CD8-positive, alpha-beta memory T cell (primary cell): ENCODE measurements around the gene FADD. TPM values are rescaled to one million over a fixed set of nuclear protein-coding genes. Genes with fewer than 3 reads are reported as not detected.

ENCODE experiments used
- CTCF ChIA-PET: fragments of 350-600 bp; sonication (Branson Sonifier 250); formaldehyde crosslinking; loops from one replicate; lab custom pipeline; 2021; ENCODE audit warnings: antibody characterized with exemption; lab: Charles Lee
- POLR2A ChIA-PET: fragments of 350-600 bp; sonication (Branson Sonifier 250); formaldehyde crosslinking; loops from one replicate; lab custom pipeline; 2021; ENCODE audit warnings: antibody characterized with exemption; lab: Charles Lee
- DNase-seq, 5 donors: peaks; one replicate each; pipeline versions ENCODE4 v3.0.0 to v3.0.0-alpha.2; 2020 to 2022; ENCODE audit warnings: mixed read lengths in 1 of 5
- H3K27ac ChIP-seq: one replicate; pipeline ENCODE4 v1.7.0; 2013; ENCODE audit warnings: low read depth, mild to moderate bottlenecking, low read length, moderate library complexity
- H3K27me3 ChIP-seq: 2 replicates; pipeline ENCODE4 v1.7.0; 2013; ENCODE audit warnings: low read length, mild to moderate bottlenecking; ENCODE audit not compliant: insufficient read depth, poor library complexity, severe bottlenecking
- H3K36me3 ChIP-seq: 2 replicates; pipeline ENCODE4 v1.7.0; 2013; ENCODE audit warnings: mild to moderate bottlenecking, low read length, moderate library complexity; ENCODE audit not compliant: insufficient read depth
- H3K4me1 ChIP-seq: 2 replicates; pipeline ENCODE4 v1.7.0; 2013; ENCODE audit warnings: mild to moderate bottlenecking, low read length, moderate library complexity; ENCODE audit not compliant: insufficient read depth
- H3K4me3 ChIP-seq: 2 replicates; pipeline ENCODE4 v1.7.0; 2013; ENCODE audit warnings: mild to moderate bottlenecking, low read length
- H3K9me3 ChIP-seq: 2 replicates; pipeline ENCODE4 v1.7.0; 2013; ENCODE audit warnings: mild to moderate bottlenecking, low read length
- H3K27ac Mint-ChIP-seq, 8 donors: one replicate each; pipeline ENCODE4 v1.8.0; 2020 to 2021; ENCODE audit warnings: mixed read lengths in 8 of 8, mild to moderate bottlenecking in 6 of 8, inconsistent platforms in 3 of 8, moderate library complexity in 3 of 8
- H3K27me3 Mint-ChIP-seq, 2 donors: one replicate each; pipeline ENCODE4 v1.8.0; 2020 to 2021; ENCODE audit warnings: mixed read lengths in 2 of 2, mild to moderate bottlenecking in 1 of 2, moderate library complexity in 1 of 2
- H3K36me3 Mint-ChIP-seq, 3 donors: one replicate each; pipeline ENCODE4 v1.8.0; 2020 to 2021; ENCODE audit warnings: mixed read lengths in 3 of 3, inconsistent platforms in 1 of 3, mild to moderate bottlenecking in 1 of 3
- H3K4me1 Mint-ChIP-seq, 3 donors: one replicate each; pipeline ENCODE4 v1.8.0; 2020 to 2021; ENCODE audit warnings: mixed read lengths in 3 of 3, inconsistent platforms in 1 of 3, mild to moderate bottlenecking in 1 of 3
- H3K4me3 Mint-ChIP-seq, 7 donors: one replicate each; pipeline ENCODE4 v1.8.0; 2020 to 2021; ENCODE audit warnings: mixed read lengths in 7 of 7, mild to moderate bottlenecking in 6 of 7, moderate library complexity in 4 of 7, inconsistent platforms in 2 of 7
- H3K9me3 Mint-ChIP-seq, 5 donors: one replicate each; pipeline ENCODE4 v1.8.0; 2020 to 2022; ENCODE audit warnings: mixed read lengths in 5 of 5, mild to moderate bottlenecking in 3 of 5, moderate library complexity in 2 of 5, inconsistent platforms in 1 of 5
- polyA plus RNA-seq: library from polyadenylated mRNA; unstranded; fragments of 300-500 nt; fragmentation: Illumina TruSeq; gene quantifications from one replicate; pipeline ENCODE4 v1.2.3, GENCODE V29; 2021
- total RNA-seq, 2 experiments: library from RNA; stranded (reverse); gene quantifications; one replicate each; pipeline ENCODE4 v1.2.3, GENCODE V29; 2021

The FADD gene
- total and polyA plus RNA-seq, 3 experiments from 2014 or later: 22.9 to 39.4 (median 38.5) TPM

DNA sequence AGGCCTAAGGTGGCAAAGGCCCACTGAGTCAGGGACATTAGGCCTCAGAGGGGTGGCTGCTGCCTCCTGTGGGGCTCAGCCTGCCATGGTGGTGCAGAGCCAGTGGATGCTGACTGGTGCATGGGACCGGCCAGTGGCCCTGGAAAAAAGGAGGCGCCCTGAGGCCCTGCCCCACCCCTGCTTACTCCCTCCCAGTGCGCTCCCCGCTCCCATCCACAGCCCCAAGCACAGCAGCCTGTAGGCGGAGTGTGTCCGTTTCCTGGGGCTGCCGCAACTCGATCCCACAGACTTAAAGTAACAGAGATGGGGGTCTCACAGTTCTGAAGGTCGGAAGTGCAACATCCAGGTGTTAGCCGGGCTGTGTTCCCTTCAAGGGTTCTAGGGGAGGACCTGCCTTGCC, 38.4 kb upstream of the FADD start:
- Mint-ChIP-seq H3K27ac (no peak overlapping the region), H3K36me3 (no peaks in the 10 kb centered on the region), H3K4me1 (no peaks in the 10 kb centered on the region), H3K27me3 (peaks cover 2 to 30% of the 10 kb centered on the region in 2 donors), H3K9me3 (no peaks in the 10 kb centered on the region), H3K4me3 (no peak overlapping the region)
- no peaks in the 10 kb centered on the region for H3K27me3 ChIP-seq
- ChIA-PET CTCF (no interaction called here), POLR2A (no interaction called here)
- DNase-seq: no peak
- no peaks in the 10 kb centered on the region for H3K4me1 ChIP-seq
- H3K9me3 ChIP-seq: no peaks in the 10 kb centered on the region
- H3K27ac ChIP-seq: no peak overlapping the region
- H3K36me3 ChIP-seq: no peaks in the 10 kb centered on the region
- H3K4me3 ChIP-seq: no peak overlapping the region

DNA sequence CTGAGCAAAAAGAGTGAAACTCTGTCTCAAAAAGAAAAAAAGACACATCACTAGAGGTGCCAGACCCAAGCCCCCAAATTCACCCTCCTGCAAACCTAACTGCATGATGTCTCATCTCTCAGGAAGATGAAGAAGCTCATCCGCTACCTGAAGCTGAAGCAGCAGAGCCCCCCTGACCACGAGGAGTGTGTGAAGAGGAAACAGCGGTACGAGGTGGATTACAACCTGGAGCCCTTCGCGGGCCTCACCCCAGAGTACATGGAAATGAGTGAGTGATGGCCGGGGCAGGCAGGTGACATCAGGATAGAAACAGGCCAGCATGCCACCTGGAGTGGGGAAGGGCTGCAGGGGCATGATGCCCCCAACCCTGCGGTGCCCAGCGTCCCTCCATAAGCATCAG, 36.0 kb upstream of the FADD start:
- no peaks in the 10 kb centered on the region for H3K9me3 ChIP-seq
- no peaks in the 10 kb centered on the region for H3K4me1 Mint-ChIP-seq
- no peaks in the 10 kb centered on the region for H3K9me3 Mint-ChIP-seq
- no peaks in the 10 kb centered on the region for H3K27me3 ChIP-seq
- POLR2A ChIA-PET: no interaction called here
- peaks cover 2 to 28% of the 10 kb centered on the region in 2 donors for H3K27me3 Mint-ChIP-seq
- H3K4me1 ChIP-seq: no peaks in the 10 kb centered on the region
- H3K36me3 ChIP-seq: no peaks in the 10 kb centered on the region
- H3K27ac Mint-ChIP-seq: no peak overlapping the region
- H3K27ac ChIP-seq: no peak overlapping the region
- H3K36me3 Mint-ChIP-seq: no peaks in the 10 kb centered on the region
- no peak overlapping the region for H3K4me3 ChIP-seq
- no peak for DNase-seq
- no peak overlapping the region for H3K4me3 Mint-ChIP-seq
- CTCF ChIA-PET: no interaction called here

DNA sequence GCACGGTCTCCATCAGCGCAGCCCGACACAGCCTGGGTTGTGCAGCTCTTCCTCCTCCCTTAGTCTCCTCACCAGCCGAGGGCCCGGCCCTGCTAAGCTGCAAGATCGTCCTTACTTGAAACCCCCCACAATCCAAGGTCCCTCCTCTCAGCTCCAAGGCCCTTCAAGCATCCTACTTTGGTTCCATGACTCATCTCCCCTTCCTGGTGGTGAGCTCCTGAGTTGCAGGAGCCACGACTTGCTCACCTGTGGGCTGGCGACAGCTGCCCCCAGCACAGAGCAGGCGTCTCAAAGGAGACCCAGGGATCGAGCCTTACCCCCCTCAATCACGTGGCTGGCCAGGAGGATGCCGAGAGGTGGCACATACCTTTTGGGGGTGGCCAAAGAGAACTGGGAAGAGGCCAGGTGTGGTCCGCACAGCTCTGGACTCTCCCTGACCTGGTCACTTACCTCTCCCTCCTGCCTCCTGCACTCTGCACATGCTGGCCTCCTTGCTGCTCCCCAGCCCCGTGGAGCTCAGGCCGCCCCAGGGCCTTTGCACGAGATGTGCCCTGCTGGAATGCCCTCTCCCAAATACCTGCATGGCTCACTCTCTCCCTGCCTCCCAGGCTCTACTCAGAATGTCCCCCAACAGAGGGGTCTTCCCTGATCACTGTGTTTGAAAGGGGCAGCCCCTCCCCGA, 35.2 kb upstream of the FADD start:
- Mint-ChIP-seq H3K9me3 (no peaks in the 10 kb centered on the region), H3K36me3 (no peaks in the 10 kb centered on the region), H3K4me1 (no peaks in the 10 kb centered on the region), H3K27ac (no peak overlapping the region), H3K4me3 (no peak overlapping the region), H3K27me3 (peaks cover 2 to 25% of the 10 kb centered on the region in 2 donors)
- no peaks in the 10 kb centered on the region for H3K9me3 ChIP-seq
- no peak for DNase-seq
- no peak overlapping the region for H3K27ac ChIP-seq
- CTCF ChIA-PET: no interaction called here
- H3K4me3 ChIP-seq: no peak overlapping the region
- H3K36me3 ChIP-seq: no peaks in the 10 kb centered on the region
- H3K27me3 ChIP-seq: no peaks in the 10 kb centered on the region
- no peaks in the 10 kb centered on the region for H3K4me1 ChIP-seq
- POLR2A ChIA-PET: no interaction called here

DNA sequence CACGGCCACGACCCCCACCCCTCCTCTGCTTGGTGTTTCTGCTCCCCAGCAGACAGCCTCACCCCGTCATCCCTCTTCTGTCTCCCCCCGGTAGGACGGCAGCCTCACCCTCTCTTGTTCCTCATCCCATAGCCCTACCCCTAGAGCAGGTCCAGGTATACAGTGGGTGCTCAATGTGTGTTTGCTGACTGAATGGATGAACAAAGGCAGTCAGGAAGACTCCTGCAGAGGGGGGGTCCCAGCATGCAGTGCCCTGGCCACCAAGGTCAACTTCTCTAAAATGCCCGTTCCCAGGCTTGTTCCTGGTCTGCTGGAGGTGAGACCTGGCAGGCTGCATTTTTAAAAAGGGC, 34.7 kb upstream of the FADD start:
- Mint-ChIP-seq H3K27ac (no peak overlapping the region), H3K4me3 (no peak overlapping the region), H3K36me3 (no peaks in the 10 kb centered on the region), H3K4me1 (no peaks in the 10 kb centered on the region), H3K9me3 (no peaks in the 10 kb centered on the region), H3K27me3 (peaks cover 2 to 21% of the 10 kb centered on the region in 2 donors)
- CTCF ChIA-PET: no interaction called here
- no peaks in the 10 kb centered on the region for H3K4me1 ChIP-seq
- no peaks in the 10 kb centered on the region for H3K36me3 ChIP-seq
- H3K9me3 ChIP-seq: no peaks in the 10 kb centered on the region
- no peak overlapping the region for H3K27ac ChIP-seq
- POLR2A ChIA-PET: no interaction called here
- no peak overlapping the region for H3K4me3 ChIP-seq
- H3K27me3 ChIP-seq: no peaks in the 10 kb centered on the region
- DNase-seq: no peak

DNA sequence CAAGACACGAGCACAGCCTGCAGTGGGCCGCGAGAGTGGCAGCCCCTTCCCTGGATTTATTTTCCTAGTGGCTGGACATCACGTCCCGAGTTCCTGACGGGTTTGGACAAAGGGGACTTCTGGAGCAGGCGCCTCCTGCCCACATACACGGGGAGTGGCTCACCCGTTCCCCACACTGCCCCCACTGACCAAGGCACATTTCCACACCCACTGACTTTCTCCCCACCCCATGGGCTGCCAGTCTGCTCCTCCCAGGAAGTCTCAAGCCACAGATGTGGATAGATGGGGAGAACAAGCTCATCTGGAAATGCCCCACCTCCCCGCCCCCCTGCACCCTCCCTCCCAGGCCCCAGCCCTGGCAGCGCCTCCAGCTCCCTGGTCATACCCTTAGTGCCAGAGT, 34.0 kb upstream of the FADD start:
- Mint-ChIP-seq H3K4me1 (no peaks in the 10 kb centered on the region), H3K9me3 (no peaks in the 10 kb centered on the region), H3K4me3 (no peak overlapping the region), H3K27ac (no peak overlapping the region), H3K27me3 (peaks cover 2 to 21% of the 10 kb centered on the region in 2 donors), H3K36me3 (no peaks in the 10 kb centered on the region)
- Histone ChIP-seq H3K36me3 (no peaks in the 10 kb centered on the region), H3K27me3 (no peaks in the 10 kb centered on the region), H3K9me3 (no peaks in the 10 kb centered on the region), H3K27ac (no peak overlapping the region), H3K4me3 (no peak overlapping the region), H3K4me1 (no peaks in the 10 kb centered on the region)
- DNase-seq: no peak
- ChIA-PET POLR2A (no interaction called here), CTCF (no interaction called here)

DNA sequence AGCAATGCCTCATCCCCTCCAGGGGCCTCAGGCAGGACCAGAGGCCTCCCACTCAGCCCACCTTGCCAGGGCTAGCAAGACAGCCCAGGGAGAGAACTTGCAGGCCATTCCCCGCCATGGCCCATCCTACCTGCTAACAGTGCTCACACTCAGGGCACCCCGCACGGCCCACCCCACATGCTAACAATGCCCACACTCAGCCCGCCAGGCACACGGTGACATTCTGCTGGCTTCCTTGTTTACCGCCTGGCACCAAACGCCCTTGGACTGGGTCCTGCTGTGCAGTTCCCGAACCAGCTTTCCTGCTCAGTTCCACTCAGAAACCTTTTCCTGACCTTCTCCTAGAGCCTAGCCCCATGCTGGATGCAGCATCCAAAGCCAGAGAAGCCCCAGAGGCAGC, 33.5 kb upstream of the FADD start:
- Histone ChIP-seq H3K36me3 (no peaks in the 10 kb centered on the region), H3K4me1 (no peaks in the 10 kb centered on the region), H3K9me3 (no peaks in the 10 kb centered on the region), H3K4me3 (no peak overlapping the region), H3K27me3 (no peaks in the 10 kb centered on the region), H3K27ac (no peak overlapping the region)
- ChIA-PET POLR2A (no interaction called here), CTCF (no interaction called here)
- Mint-ChIP-seq H3K27ac (no peak overlapping the region), H3K4me1 (no peaks in the 10 kb centered on the region), H3K27me3 (peaks cover 2 to 21% of the 10 kb centered on the region in 2 donors), H3K36me3 (no peaks in the 10 kb centered on the region), H3K9me3 (no peaks in the 10 kb centered on the region), H3K4me3 (no peak overlapping the region)
- DNase-seq: no peak

DNA sequence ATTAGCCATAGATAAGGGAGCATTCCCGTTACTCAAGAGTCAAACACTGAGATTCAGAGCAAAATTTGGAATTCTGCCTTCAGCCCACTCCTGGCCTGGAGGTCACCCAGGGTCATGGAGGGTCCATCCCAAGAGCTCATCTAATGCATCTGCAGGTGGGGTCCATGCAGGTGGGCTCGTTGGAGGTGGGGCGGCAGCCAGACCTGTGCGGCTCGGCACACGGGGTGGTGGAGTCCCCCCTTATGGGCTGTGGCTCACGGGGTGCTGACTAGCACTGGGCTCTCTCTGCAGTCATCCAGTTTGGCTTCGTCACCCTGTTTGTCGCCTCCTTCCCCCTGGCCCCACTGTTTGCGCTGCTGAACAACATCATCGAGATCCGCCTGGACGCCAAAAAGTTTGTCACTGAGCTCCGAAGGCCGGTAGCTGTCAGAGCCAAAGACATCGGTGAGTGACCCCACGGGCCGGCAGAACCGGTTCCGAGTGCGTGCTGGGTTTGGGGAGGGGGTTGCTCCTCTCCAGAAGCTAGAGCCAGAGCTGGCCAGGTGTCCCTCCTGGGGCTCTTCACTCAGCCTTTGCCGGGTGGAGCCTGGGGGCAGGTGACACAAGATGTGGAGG, 32.4 kb upstream of the FADD start:
- H3K27me3 ChIP-seq: no peaks in the 10 kb centered on the region
- Mint-ChIP-seq H3K36me3 (no peaks in the 10 kb centered on the region), H3K4me1 (no peaks in the 10 kb centered on the region), H3K4me3 (no peak overlapping the region), H3K9me3 (no peaks in the 10 kb centered on the region), H3K27ac (no peak overlapping the region), H3K27me3 (peaks cover 2 to 21% of the 10 kb centered on the region in 2 donors)
- ChIA-PET POLR2A (no interaction called here), CTCF (no interaction called here)
- no peaks in the 10 kb centered on the region for H3K4me1 ChIP-seq
- no peak overlapping the region for H3K27ac ChIP-seq
- DNase-seq: no peak
- no peak overlapping the region for H3K4me3 ChIP-seq
- no peaks in the 10 kb centered on the region for H3K9me3 ChIP-seq
- no peaks in the 10 kb centered on the region for H3K36me3 ChIP-seq

DNA sequence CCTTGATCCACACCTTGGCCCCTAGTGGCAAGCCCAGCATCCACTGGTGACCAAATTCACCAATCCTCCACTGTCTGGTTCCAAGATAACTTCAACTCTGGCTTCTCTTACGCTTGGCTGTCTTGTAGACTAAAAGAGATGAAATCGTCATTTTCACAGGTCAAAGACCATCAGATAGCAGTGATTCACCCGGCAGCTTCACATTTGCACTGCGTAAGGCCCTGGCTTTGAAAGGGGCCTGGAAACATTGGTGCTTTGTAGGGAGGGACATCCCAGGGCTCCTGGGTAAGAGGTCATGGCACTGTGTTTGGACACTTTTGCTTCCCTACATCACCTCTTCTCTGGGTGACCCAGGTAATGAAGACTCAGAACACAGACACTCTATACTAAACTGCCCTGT, 30.1 kb upstream of the FADD start:
- POLR2A ChIA-PET: no interaction called here
- H3K36me3 ChIP-seq: no peaks in the 10 kb centered on the region
- no peak overlapping the region for H3K27ac Mint-ChIP-seq
- no peaks in the 10 kb centered on the region for H3K4me1 ChIP-seq
- no peaks in the 10 kb centered on the region for H3K4me1 Mint-ChIP-seq
- no peak overlapping the region for H3K4me3 ChIP-seq
- CTCF ChIA-PET: no interaction called here
- H3K9me3 Mint-ChIP-seq: no peaks in the 10 kb centered on the region
- H3K27ac ChIP-seq: no peak overlapping the region
- no peaks in the 10 kb centered on the region for H3K9me3 ChIP-seq
- no peak overlapping the region for H3K4me3 Mint-ChIP-seq
- H3K27me3 ChIP-seq: no peaks in the 10 kb centered on the region
- no peak for DNase-seq
- no peaks in the 10 kb centered on the region for H3K36me3 Mint-ChIP-seq
- H3K27me3 Mint-ChIP-seq: peaks cover 2 to 13% of the 10 kb centered on the region in 2 donors
